Peyer's patch (tissue), 4 donors: ENCODE results near the gene PRAMEF5.
"Not testable (repeated sequence)": the region's sequence is repeated elsewhere in the genome, so short reads cannot be mapped to it uniquely, and the experiment has no call there.

Experiments
- CTCF ChIP-seq, 6 experiments: fragments of 450-650 bp in 4 of 6; fragments of 200-600 bp in 2 of 6; sonication (generic) in 1 of 6; IDR thresholded peaks; one replicate each; pipeline ENCODE4 v1.5.1; 2017 to 2019; ENCODE audit warnings: antibody characterized with exemption in 6 of 6, mild to moderate bottlenecking in 3 of 6, moderate library complexity in 1 of 6
- POLR2A ChIP-seq, 2 donors: fragments of 450-650 bp; IDR thresholded peaks; one replicate each; pipeline ENCODE4 v1.5.1; 2017; ENCODE audit warnings: antibody characterized with exemption in 2 of 2, mild to moderate bottlenecking in 2 of 2, moderate library complexity in 2 of 2

- not testable (repeated sequence) for TF ChIP-seq POLR2A, CTCF (IDR thresholded peaks at IDR 0.05)
These were observed 37.4 kb upstream of the PRAMEF5 start for GRCh38 chr1:13216619-13217018.
